HG02678 (cell line): ENCODE measurements around the gene SORCS2.
"Not testable (repeated sequence)": the region's sequence is repeated elsewhere in the genome, so short reads cannot be mapped to it uniquely, and the experiment has no call there.

ENCODE experiments used
- ATAC-seq: cut with Tn5 transposase; IDR thresholded peaks from one replicate; pipeline ENCODE4 v1.9.1; 2021; ENCODE audit warnings: mild to moderate bottlenecking, moderate library complexity; ENCODE audit not compliant: unreplicated experiment

SORCS2 gene

DNA sequence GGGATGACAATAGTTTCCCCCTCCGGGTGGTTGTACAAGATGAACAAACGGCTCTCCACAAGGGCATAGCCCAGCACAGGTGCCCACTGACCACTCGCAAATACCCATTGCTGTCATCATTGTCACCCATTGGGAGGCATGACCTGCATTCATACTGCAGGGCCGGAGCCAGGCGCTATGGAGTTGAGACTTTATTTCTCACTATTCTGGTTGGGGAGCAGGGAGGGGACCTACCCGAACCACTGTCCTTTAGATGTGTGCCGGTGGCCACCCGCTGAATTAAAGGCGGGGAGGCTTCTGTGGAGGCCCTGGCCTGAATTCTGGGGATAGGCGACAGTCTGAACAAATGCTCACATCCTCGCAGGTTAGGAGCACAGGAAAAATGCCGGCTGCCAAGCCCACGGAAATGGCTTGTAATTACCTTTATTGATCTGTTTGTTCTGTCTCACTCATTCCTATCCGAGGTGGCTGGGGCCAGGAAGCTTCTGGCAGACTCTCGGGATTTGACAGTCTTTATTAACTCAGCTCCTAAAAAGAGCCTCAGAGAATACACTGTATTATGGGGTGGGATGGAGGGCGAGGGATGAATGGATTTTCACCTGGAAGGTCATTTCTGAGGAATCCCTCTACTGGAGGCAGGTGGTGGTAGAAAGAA lies 367.5 kb downstream of the SORCS2 start:
- no peak for ATAC-seq

DNA sequence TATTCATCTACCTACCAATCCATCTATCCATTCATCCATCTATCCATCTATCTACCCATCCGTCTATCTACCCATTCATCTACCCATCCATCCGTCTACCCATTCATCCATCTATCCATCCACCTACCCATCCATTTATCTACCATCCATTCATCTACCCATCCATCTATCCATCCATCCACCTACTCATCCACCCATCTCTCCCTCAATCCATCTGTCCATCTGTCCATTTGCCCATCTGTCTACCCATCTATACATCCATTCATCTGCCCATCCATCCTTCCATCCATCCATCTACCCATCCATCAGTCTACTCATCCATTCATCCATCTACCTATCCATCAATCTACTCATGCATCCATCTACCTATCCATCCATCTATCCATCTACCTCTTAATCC lies 369.2 kb downstream of the SORCS2 start:
- no peak for ATAC-seq

- ATAC-seq, result no peak
These were observed 371.9 kb downstream of the SORCS2 start for GRCh38 chr4:7564242-7564641.

DNA sequence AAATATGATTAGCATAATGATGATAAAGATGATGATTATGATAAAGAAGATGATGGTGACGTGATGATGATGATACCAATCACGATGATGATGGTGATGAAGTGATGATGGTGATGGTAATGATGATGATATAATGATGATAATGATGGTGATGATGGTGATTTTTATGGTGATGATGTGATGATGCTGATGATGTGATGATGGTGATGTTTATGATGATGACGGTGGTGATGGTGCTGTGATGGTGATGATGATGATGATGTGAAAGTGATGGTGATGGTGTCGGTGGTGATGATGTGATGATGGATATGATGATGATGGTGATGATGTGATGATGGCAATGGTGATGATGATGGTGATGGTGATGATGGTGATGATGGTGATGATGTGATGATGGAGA lies 373.1 kb downstream of the SORCS2 start:
- ATAC-seq, result no peak

- no peak for ATAC-seq
These were observed 377.8 kb downstream of the SORCS2 start for GRCh38 chr4:7569810-7570783.

GRCh38 chr4:7571001-7571400 lies 378.7 kb downstream of the SORCS2 start:
- ATAC-seq, result no peak

DNA sequence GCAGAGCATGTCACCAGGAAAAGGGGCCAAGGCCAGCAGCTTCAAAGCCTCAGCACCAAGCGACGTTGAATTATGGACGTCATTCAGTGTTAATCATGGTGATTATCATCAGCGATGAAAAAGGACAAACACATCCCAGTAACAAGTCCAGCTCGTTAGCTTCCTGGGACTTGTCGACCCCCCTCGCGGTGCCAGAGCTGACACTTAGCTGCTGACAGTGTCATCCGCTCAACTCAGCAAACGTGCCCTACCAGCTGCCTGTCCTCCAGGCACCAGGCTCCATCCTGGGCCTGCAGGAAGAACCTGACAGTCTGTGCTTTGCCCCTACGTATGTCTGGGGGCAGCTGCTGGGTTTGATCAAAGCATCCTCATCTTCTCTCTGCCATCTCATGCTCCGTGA lies 379.4 kb downstream of the SORCS2 start:
- no peak for ATAC-seq

DNA sequence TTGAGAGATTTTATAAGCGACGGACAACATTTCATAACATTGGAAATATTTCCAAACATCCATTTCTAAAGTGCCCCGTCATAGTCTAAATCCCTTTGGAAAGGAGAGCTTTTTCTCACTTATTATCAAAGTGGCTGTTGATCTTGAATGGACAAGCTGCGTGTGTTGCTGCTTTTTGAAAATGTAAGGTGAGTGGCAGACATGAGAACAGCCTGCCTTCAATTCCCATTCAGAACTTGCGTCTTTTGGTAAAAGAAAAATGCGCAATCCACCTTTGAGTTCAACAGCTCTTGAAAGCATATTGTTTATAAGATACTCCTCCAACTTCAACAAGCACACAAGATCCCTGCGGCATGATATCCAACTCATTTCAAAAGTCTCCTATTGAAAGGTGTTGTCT lies 380.6 kb downstream of the SORCS2 start:
- ATAC-seq, result no peak

DNA sequence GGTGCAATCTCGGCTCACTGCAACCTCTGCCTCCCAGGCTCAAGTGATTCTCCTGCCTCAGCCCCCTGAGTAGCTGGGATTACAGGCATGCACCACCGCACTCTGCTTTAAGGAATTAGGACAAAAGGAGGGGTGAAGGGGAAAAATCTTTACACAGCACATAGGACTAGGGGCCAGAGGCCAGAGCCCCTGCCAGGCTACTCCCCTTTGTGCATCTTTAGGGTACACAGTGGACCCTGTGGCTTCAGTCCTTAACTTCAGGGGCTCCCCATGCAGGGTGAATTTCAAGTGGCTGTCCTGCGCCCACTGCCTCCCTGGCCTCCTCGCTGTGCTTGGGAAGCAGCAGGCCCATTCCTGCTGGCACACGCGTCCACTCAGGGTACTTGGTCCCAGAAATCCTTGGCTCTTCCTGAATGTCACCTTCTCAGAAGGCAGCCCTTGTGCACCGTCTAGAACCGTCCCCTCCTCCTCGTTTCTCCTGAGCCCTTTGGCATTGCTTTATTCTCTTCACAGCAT lies 381.3 kb downstream of the SORCS2 start:
- ATAC-seq, result no peak

DNA sequence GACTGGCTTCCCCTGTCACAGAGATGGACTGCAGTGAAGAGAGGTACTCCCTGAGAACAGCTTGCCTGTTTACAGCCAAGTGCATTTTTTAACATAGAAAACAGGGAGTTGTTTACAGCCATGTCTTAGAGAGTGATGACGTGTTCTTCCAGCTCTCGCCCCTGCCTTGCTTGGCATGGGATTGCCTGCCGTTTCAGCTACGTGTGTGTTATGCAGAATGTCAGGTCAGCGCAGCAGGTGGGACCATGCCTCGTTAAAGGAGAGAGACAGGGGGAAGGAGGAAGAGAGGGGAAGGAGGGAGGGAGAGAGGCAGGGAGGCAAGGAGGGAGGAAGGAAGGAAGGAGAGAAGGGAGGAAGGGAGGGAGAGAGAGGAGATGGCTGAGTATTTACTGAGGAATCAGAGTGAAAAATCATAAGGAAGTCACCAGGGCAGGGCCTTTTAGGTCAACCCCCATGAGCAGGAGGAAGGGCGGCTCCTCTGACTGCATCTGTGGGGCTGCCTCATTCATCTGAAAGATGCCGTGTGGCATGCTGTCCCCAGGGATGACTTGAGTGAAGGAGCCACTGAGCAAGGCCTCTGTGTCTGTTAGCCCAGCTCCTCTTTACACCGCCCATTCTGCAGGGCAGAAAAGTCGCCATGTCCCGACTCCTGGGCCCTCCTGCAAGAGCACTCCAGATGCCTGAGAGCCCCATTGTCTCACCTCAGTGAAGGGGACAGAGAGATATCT lies 382.1 kb downstream of the SORCS2 start:
- no peak for ATAC-seq

GRCh38 chr4:7575426-7575825 lies 383.1 kb downstream of the SORCS2 start:
- ATAC-seq, result no peak

DNA sequence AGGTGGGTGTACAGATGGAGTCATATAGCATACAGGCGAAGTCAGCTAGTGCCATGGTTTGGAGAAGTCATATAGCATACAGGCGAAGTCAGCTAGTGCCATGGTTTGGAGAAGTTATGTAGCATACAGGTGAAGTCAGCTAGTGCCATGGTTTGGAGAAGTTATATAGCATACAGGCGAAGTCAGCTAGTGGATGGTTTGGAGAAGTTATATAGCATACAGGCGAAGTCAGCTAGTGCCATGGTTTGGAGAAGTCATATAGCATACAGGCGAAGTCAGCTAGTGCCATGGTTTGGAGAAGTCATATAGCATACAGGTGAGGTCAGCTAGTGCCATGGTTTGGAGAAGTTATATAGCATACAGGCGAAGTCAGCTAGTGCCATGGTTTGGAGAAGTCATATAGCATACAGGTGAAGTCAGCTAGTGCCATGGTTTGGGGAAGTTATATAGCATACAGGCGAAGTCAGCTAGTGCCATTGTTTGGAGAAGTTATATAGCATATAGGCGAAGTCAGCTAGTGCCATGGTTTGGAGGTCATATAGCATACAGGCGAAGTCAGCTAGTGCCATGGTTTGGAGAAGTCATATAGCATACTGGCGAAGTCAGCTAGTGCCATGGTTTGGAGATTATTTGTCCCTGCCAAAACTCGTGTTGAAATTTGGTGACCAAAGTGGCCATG lies 385.2 kb downstream of the SORCS2 start:
- not testable (repeated sequence) for ATAC-seq

DNA sequence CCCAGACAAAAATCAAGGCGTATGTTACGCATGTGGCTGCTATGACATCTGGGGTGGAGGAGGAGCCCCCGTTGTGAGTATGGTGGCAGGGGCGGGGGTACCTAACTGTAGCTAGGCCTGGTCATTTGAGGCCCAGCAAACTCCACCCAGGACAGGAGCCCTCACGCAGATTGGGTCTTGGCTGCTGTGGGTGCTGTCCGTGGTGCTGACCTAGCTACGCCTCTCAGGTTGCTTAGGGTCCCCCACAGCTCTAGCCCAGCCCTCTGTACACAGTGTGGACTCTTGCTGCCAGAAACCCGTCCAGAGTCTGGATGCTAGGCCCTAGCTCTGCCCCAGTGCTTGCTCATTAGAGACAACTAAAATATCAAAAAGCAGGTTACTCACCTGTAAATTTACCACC lies 389.1 kb downstream of the SORCS2 start:
- no peak for ATAC-seq

DNA sequence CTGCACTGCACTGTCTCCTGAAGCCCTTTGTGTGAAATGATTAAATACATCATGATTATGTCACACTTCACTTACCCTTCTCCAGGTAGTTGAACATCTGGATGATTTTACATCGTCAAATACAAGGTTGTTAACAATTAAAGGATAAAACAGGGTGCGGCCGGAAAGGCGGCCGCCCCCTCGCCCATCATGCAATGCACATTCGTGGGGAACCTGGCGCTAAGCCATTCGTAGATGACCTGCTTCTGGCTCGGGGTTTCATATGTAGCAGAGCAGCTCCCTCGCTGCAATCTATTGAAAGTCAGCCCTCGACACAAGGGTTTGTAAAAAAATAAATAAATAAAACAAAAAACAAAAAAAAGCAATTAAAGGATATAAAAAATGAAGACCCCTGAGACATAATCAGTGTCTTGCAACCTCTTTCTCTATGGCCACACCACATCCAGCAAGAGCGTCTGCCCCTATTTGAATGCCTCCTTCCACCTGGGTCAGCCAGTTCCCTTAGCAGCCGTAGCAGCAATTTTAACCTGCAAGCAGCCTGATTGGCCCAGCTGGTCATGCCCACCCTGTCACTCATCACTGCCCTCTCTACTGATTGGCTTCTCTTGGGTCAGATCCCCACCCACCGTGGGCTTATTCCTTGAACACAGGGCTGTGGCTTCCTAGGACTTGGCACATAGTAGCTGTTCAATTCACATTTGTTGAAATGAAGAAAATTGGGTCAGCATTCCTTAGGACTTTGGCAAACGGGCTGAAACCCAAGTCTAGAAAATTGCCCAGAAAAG lies 390.2 kb downstream of the SORCS2 start:
- no peak for ATAC-seq

- ATAC-seq, result no peak
These were observed 391.8 kb downstream of the SORCS2 start for GRCh38 chr4:7584098-7584497.

- no peak for ATAC-seq
These were observed 392.3 kb downstream of the SORCS2 start for GRCh38 chr4:7584606-7585159.

DNA sequence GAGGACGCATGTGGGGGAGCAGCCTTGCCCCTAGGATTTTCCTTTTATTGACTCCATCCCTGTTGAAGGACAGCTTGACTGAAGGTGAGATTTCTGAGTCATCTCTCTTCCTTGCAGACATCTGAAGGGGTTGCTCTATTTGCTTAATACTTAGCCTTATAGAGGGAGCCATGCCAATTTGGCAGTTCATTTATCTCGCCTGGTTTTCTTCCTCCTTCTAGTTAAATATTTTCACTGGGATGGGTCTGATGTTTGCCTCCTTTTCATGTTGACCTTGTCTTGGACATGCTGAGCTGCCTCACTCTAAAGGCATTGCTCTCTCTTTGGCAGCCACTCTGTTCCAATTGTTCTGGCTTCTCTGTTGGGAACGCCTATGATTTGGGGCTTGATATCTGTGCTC lies 393.4 kb downstream of the SORCS2 start:
- ATAC-seq, result no peak

DNA sequence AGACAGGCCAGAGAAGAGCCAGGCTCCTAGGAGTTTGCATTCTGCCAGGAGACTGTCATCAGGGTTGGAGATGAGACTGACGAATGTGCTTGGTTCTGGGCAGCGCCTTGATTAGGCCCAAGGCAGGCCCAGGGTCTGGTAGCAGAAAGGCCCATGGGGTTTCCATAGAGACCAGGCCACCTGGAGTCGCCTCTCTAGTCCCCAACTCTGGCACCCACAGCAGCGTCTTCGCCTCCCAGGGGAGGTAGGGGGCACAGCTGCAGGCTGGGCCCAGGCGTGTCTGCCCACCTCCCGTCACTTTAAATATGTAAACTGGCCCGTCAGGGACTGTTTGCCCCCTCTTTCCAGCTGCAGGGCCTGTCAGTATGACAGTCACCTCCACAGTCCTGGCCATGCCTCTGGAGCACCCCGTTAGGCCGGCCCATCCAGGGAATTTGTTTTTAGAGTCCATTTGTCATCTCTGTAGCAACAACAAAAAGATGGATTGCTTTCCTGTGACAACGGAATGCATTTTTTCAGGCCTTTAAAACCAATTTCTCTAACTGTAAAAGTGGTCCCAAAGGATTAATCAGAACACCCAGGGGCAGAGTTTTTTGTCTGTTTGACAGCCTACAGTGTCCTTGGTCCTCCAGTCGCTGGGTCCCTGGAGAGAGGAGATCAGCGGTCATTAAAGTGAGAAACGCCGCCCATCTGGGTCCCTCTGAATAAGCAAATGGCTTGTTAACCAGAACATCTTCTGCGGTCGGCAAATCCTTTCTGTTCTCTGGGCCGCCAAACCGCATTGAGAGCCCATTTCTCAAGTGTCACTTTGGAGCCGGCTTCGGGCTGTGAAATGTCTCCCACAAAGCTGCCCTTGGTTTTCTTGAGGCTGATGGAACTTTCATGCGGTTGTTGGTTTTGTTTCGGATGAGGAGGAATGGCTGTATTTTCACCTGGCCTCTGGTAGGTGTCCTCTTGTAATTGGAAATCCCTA lies 395.4 kb downstream of the SORCS2 start:
- no peak for ATAC-seq

GRCh38 chr4:7590189-7590588 lies 397.9 kb downstream of the SORCS2 start:
- ATAC-seq, result no peak
